Heart left ventricle (tissue), 13 donors: Measurements from ENCODE around the gene PSMG1.

Experiments
- CTCF ChIP-seq, 12 donors: fragments of 200-600 bp; sonication (generic) in 4 of 12; IDR thresholded peaks; one replicate each; pipeline versions ENCODE4 v1.5.0 to v1.8.0; 2018 to 2022; ENCODE audit warnings: antibody characterized with exemption in 12 of 12, mild to moderate bottlenecking in 5 of 12
- POLR2A ChIP-seq, 2 donors: fragments of 450-650 bp; IDR thresholded peaks; one replicate each; pipeline ENCODE4 v1.6.1; 2017; ENCODE audit warnings: antibody characterized with exemption in 2 of 2, mild to moderate bottlenecking in 2 of 2, moderate library complexity in 2 of 2
- donor health status: ischemic (EF 13 %, LVEDD 7.1; RV severe dilation, severe dysfunction).
- donor health status: DM: no; HTN: yes; CAD: no.
- donor health status: DM: no; HTN: no; CAD: no.
- donor health status: ischemic (EF 25% LVEDD 6.9; RV normal size, moderate dysfunction).
- donor health status: ischemic (EF 25% LVEDD 5.7; RV mildly dilated, moderate dysfunction).
- donor health status: ischemic (EF 35%, LVEDD 5.7; RV mildly dilated, moderate dysfunction).
- donor health status: nonischemic (EF 11% LVEDD 7.7; RV severe dilation, severe dysfunction).
- donor health status: DM: yes; HTN: yes; CAD: no.
- donor health status: PGD.
- donor health status: ischemic (EF 29% LVEDD 5.4; RV normal size, mild dysfunction).
- donor health status: nonischemic (EF 23%, LVEDD 6.1; RV moderate dilation, normal function).

GRCh38 chr21:39132248-39132647 lies 51.0 kb downstream of the PSMG1 start:
- TF ChIP-seq CTCF (IDR thresholded peaks at IDR 0.05) (no peak), POLR2A (IDR thresholded peaks at IDR 0.05) (no peak)
